Gastrocnemius medialis (tissue), 4 donors: ENCODE measurements around the gene KCTD5.

Experiments
- CTCF ChIP-seq, 5 experiments: fragments of 450-650 bp in 3 of 5; fragments of 200-600 bp in 2 of 5; sonication (generic) in 2 of 5; IDR thresholded peaks in 4 of 5; conservative IDR thresholded peaks in 1 of 5; 1 replicate in 4 of 5; 2 replicates in 1 of 5; pipeline ENCODE4 v1.5.1; 2016 to 2019; ENCODE audit warnings: antibody characterized with exemption in 5 of 5, mild to moderate bottlenecking in 3 of 5, moderate library complexity in 3 of 5
- POLR2A ChIP-seq, 2 donors: fragments of 450-650 bp; IDR thresholded peaks; one replicate each; pipeline ENCODE4 v1.6.1; 2017; ENCODE audit warnings: antibody characterized with exemption in 2 of 2, mild to moderate bottlenecking in 2 of 2, moderate library complexity in 2 of 2

DNA sequence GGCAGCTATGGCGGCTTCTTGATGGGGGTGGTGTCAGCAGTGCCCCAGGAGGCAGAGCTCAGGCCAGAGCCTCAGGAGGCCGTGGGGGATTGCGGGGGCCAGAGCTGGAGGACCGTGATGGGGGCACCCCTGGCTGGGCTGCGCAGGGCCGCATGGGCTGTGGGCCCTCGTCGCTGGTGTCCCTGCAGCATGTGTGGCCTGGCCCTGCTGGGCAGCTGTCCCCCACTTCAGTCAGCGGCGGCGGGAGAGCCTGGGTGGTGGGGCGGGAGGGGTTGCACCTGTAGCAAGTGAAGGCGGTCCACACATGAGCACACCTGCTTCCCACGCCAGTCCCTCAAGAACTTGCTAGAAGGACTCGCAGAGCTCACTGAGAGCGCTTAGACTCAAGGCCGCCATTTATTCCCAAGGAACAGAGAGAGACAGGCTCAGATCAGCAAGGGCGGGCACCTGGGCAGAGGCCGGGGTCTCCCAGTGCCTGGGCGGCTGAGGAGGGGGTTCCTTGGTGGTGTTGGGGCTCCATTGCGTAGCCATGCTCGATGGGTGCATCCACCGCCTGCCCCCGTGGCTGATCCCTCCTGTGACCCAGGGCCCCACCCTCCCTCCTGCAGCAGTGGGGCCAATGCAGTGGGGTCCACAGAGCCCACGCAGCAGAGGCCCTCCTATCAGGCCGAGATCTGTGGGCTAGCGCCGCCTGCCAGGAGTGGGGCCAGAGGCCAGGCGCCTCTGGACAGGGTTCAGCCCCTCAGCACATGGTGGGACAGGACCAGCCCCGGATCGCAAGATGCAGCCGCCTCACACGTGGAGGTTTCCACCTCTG is 22.1 kb downstream of the KCTD5 start:
- TF ChIP-seq CTCF (IDR thresholded peaks at IDR 0.05 in 4 of 5, conservative IDR thresholded peaks at IDR 0.05 in 1 of 5) = no peak
- TF ChIP-seq POLR2A (IDR thresholded peaks at IDR 0.05) = no peak
